Measurements from ENCODE around the gene SUCO.

Gene SUCO

DNA sequence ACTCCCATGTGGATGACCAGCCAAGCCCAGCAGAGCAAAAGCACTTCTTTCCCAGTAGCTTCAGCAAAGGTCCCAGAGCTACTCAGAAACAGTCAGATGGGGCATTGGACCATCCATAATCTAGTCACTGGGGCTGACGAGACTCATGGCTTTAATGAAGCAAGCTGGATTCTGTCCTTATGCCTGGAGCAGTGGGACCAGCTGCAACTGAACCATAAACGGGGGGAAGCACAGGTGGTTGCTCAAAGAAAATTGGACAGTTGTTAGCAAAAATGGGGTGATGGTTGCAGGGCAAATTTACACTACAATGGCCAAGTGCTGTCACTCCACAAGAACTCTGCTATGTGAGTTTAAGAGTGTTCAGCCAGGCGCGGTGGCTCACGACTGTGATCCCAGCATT is 108.5 kb downstream of the SUCO start:
- TF ChIP-seq CTCF (IDR thresholded peaks at IDR 0.05; ENCODE audit: control insufficient read depth, insufficient read depth, low read depth, low read length, missing control alignments), result no peak
- no peak overlapping the region for H3K4me3 ChIP-seq (ENCODE audit: control insufficient read depth, low read depth, low read length)
- DNase-seq (ENCODE audit: low read depth), result no peak

DNA sequence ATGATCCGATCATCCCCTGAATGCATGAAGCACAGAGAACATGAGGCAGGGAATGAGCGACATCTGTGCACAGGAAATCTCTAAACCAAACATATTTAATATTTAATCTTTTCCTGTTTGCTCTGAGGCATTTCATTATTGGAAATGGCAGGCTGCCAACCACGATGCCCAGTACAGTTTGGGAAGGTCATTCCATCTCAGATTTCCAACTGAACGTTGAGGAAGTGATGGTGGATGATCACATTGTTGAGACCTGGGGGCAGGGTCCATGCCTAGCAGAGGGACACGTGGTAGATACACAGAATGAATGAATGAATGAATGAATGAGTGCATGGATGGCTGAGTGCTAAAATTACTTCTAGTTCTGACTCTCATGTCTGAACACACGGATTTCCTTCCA is 110.0 kb downstream of the SUCO start:
- no peak overlapping the region for H3K4me3 ChIP-seq (ENCODE audit: control insufficient read depth, low read depth, low read length)
- DNase-seq (ENCODE audit: low read depth), result no peak
- TF ChIP-seq CTCF (IDR thresholded peaks at IDR 0.05; ENCODE audit: control insufficient read depth, insufficient read depth, low read depth, low read length, missing control alignments), result no peak

DNA sequence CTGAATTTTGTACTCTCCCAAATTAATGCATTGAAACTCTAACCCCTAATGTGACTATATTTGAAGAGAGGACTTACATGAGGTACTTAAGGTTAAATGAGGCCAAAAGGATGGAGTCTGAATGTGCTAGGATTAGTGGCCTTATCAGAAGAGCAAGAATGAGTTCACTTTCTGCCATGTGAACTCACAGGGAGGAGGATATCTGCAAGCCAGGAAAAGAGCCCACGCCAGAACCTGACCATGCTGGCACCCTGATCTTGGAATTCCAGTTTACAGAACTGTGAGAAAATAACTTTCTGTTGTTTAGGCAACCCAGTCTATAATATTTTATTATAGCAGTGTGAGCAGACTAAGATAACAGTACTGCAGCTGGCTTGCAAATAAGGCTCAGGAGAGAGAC is 113.7 kb downstream of the SUCO start:
- no peak for DNase-seq (ENCODE audit: low read depth)
- TF ChIP-seq CTCF (IDR thresholded peaks at IDR 0.05; ENCODE audit: control insufficient read depth, insufficient read depth, low read depth, low read length, missing control alignments), result no peak
- no peak overlapping the region for H3K4me3 ChIP-seq (ENCODE audit: control insufficient read depth, low read depth, low read length)

DNA sequence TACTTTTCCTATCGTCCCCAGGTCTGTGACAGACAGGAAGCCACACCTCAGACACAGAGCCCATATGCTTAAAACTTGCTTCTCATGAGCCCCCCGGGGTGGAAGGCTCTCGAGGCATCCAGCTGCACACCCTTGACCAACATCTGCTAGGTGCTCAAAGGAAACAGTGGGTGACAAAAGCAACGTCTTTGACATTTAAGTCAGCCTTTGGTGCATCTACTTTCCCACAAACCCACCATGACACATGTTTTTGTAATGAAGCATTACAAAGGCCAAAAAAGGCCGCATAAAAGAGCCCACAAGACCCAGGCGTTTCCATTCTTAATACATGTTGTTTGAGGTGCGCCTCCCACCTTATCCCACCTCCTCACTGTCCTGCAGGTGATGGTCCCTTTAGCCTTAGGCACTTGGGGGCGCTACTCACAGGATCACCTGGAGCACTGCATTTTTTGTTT is 114.2 kb downstream of the SUCO start:
- no peak overlapping the region for H3K4me3 ChIP-seq (ENCODE audit: control insufficient read depth, low read depth, low read length)
- no peak for DNase-seq (ENCODE audit: low read depth)
- no peak for TF ChIP-seq CTCF (IDR thresholded peaks at IDR 0.05; ENCODE audit: control insufficient read depth, insufficient read depth, low read depth, low read length, missing control alignments)

DNA sequence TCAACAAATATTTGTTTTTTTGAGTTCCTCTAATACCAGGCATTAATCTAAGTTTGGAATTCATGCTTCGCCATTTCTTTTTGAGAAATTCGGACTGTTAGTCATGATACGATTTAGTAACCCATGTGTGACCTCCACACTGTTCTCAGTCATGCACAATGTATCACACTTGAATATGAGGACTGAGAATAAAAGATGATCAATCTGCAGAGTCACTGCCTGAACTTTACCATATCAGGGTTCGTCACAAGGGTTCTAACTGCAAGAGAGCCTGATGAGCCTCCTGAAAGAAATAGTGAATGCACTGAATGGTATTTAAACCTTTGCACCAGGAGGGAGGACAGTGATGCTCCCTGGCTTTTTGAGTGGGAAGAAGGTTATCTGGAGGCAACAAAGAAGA is 115.0 kb downstream of the SUCO start:
- no peak for TF ChIP-seq CTCF (IDR thresholded peaks at IDR 0.05; ENCODE audit: control insufficient read depth, insufficient read depth, low read depth, low read length, missing control alignments)
- no peak overlapping the region for H3K4me3 ChIP-seq (ENCODE audit: control insufficient read depth, low read depth, low read length)
- no peak for DNase-seq (ENCODE audit: low read depth)

- TF ChIP-seq CTCF (IDR thresholded peaks at IDR 0.05; ENCODE audit: control insufficient read depth, insufficient read depth, low read depth, low read length, missing control alignments), result no peak
- no peak for DNase-seq (ENCODE audit: low read depth)
- H3K4me3 ChIP-seq (ENCODE audit: control insufficient read depth, low read depth, low read length), result no peak overlapping the region
Measured at GRCh38 chr1:172650474-172651193, 117.7 kb downstream of the SUCO start.
